Adipose tissue (tissue), 3 donors: ENCODE results near the gene LRRK1. TPM values are rescaled to one million over a fixed set of nuclear protein-coding genes. Genes with fewer than 3 reads are reported as not detected.

Source experiments
- H3K27ac ChIP-seq: one replicate; pipeline ENCODE4 v1.5.1; 2013; ENCODE audit warnings: low read depth, low read length
- WGBS, 3 donors: extraction: QIAGEN DNeasy Blood & Tissue Kit; methylation state at CpG; one replicate each; pipeline ENCODE4 v1.1.7; 2013; 5-methylcytosine and 5-hydroxymethylcytosine counted together
- polyA plus RNA-seq, 3 donors: library from polyadenylated mRNA; stranded (reverse); fragments of 200-250 nt; gene quantifications; one replicate each; pipeline ENCODE4 v1.2.3, GENCODE V29; 2013
- donor health status: healthy with polysubstance abuse.
- donor health status: Bipolar disorder and iron deficiency.
- donor health status: healthy.

The LRRK1 gene
- polyA plus RNA-seq, 3 donors: 5.2 to 11.5 (median 5.9) TPM

DNA sequence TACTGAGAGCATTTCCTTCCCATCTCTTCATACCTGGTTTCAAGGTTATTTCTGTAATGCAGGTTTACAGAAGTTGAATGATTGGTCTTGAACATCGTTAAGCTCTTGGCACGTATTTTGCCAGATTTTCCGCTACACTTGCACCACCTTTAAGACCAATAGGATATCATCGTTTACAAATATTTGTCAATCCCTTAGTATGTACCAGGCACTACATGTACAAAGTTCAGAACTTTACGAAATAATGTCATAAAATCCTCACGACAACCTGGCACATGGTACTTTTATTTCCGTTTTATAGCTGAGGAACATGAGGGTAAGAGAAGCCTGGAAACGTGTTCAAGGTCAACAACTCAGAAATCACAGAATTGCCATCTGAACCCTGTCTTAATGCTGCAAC lies 6.3 kb downstream of the LRRK1 start:
- H3K27ac ChIP-seq: no peak overlapping the region
- WGBS, 3 donors: 90 to 94% (median 91%) methylated on average over 8 of the region's 8 CpGs

GRCh38 chr15:100926258-100926657 lies 7.1 kb downstream of the LRRK1 start:
- no peak overlapping the region for H3K27ac ChIP-seq
- 86 to 95% (median 91%) methylated on average over 11 of the region's 11 CpGs for WGBS, 3 donors

- H3K27ac ChIP-seq: no peak overlapping the region
- WGBS, 3 donors: 86 to 96% (median 94%) methylated on average over 11 of the region's 11 CpGs
These were observed 8.0 kb downstream of the LRRK1 start for GRCh38 chr15:100926971-100927756.

DNA sequence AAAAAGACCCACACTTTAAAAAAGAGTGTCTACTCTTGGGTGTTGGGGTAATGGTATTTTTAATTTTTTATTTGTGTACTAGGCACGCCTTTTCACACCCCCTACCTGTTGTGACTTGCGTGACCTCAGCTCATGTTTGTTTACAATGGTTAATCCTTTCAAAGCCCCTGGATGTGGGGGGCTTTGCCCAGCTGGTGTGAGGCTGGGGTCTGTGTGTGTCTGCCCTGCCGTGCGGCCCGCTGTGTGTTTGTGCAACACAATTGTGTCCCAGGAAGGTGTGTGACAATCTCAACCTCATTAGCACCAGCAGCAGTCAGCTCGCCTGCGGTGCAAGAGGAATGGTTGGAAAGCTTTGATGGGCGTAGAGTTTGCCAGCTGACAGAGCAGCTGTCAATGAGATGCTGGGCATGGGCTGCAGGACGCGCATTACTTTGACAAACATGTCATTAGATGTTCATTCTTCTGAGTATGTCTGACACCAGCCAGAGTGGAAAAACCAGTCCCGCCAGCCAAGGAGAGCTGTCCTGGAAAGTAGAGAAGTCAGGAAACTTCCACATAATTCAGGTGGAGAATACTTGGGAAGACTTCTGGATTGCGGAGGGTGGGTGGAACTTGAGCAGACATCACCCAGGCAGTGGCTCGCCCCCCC lies 9.6 kb downstream of the LRRK1 start:
- WGBS, 3 donors: 76 to 94% (median 92%) methylated on average over 13 of the region's 13 CpGs
- no peak overlapping the region for H3K27ac ChIP-seq

GRCh38 chr15:100929641-100930042 lies 10.5 kb downstream of the LRRK1 start:
- 49 to 66% (median 54%) methylated on average over 6 of the region's 6 CpGs for WGBS, 3 donors

GRCh38 chr15:100930306-100930848 lies 11.2 kb downstream of the LRRK1 start:
- H3K27ac ChIP-seq: no peak overlapping the region

More at GRCh38 chr15:100929641-100930042, 10.5 kb downstream of the LRRK1 start:
- no peak overlapping the region for H3K27ac ChIP-seq

DNA sequence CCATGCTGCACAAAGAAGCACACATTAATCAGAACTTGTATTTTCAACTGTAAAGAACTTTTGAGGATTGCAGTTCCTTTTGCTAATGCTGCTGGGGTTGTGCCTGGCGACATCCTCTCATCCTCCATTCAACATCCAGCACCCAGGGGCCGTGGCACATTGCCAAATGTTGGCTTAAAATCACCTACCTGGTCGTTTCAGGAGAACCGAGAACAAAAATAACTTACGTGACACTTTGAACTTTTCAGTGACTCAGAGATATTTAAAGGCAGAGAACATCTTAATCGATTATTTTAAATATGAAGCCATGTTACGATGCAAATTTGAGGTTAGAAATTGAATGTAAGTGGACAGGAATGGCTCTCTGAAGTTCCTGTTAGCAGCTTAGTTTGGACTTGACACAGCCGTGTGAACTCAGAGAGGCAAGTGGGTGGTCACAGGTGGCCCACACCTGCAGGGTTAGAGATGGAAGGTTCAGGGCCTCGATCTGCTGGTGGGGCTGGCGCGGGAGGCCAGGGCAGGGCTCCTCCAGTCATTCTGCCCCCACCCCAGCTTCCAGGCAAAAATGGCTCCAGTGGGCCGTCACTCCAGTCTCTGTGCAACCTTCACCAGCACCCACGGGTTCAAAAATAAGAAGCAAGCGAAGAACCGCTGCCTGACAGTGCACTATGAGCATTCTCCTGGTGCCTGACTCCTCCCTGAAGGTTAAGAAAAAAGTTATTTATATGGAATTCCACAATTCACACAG lies 12.2 kb downstream of the LRRK1 start:
- no peak overlapping the region for H3K27ac ChIP-seq
- 88 to 90% (median 89%) methylated on average over 15 of the region's 15 CpGs for WGBS, 3 donors

More at GRCh38 chr15:100930306-100930848, 11.2 kb downstream of the LRRK1 start:
- WGBS, 3 donors: 96 to 98% (median 96%) methylated on average over 4 of the region's 4 CpGs

DNA sequence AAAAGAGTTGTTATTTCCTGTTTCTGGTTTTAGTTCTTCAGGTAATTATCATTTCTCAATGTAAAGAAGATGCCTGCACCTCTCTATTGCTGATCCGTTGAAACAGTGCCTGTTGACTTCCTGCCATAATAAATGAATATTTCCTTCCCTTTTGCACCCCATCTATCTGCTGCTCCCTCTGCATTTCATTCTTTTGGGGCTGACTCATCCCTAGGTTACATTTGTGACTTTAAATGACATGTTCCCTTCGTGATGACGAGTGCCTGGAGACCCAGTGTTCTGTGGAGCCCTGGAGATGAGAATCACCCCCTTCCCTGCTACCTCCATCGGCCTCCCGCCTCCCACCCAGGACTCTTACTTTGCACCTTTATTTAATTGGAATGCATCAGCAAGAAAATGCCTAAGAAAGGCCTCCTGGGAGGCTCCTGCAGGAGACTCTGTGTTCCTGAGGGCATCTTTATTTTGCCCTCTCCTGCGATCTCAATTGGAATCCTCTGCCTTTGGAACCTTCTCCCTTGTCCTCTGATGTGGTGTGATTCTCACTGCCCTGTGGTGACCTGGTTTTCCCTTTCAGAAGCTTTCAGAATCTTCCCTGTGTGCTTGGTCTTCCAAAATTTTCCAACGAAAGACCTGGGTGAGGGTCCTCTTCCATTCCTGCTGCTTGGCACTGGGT lies 13.7 kb downstream of the LRRK1 start:
- 62 to 84% (median 70%) methylated on average over 7 of the region's 7 CpGs for WGBS, 3 donors
- H3K27ac ChIP-seq: no peak overlapping the region

GRCh38 chr15:100934166-100934565 lies 15.0 kb downstream of the LRRK1 start:
- H3K27ac ChIP-seq: no peak overlapping the region

GRCh38 chr15:100934726-100935125 lies 15.6 kb downstream of the LRRK1 start:
- H3K27ac ChIP-seq: no peak overlapping the region

- 73 to 88% (median 74%) methylated on average over 4 of the region's 4 CpGs for WGBS, 3 donors
- no peak overlapping the region for H3K27ac ChIP-seq
These were observed 18.0 kb downstream of the LRRK1 start for GRCh38 chr15:100937171-100937570.

GRCh38 chr15:100939791-100940190 lies 20.6 kb downstream of the LRRK1 start:
- no peak overlapping the region for H3K27ac ChIP-seq
- WGBS, 3 donors: 49 to 85% (median 55%) methylated on average over 4 of the region's 4 CpGs

DNA sequence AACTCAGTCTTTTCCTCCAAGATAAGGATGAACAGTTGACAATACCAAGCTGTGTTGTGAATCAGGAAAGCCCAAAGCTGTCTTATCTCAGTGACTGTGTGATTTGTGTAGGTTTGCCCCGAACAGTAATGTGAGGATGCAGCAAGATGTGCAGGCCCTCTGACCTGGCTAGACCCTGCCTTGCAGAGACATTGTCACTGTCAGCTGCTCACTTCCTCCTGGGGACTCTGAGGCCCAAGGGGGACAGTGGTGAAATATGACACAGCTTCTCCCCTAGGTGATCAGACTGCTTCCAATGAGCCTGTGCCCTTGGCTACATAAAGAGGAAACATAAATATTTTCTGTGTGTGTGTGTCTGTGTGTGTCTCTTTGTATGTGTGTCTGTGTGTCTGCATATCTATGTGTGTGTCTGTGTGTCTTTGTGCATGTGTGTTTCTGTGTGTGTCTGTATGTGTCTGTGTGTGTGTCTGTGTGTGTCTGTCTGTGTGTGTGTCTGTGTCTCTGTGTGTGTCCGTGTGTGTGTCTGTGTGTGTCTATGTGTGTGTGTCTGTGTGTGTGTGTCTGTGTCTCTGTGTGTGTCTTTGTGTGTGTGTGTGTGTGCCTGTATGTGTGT lies 21.7 kb downstream of the LRRK1 start:
- WGBS, 3 donors: 74 to 82% (median 78%) methylated on average over 2 of the region's 2 CpGs
- no peak overlapping the region for H3K27ac ChIP-seq

DNA sequence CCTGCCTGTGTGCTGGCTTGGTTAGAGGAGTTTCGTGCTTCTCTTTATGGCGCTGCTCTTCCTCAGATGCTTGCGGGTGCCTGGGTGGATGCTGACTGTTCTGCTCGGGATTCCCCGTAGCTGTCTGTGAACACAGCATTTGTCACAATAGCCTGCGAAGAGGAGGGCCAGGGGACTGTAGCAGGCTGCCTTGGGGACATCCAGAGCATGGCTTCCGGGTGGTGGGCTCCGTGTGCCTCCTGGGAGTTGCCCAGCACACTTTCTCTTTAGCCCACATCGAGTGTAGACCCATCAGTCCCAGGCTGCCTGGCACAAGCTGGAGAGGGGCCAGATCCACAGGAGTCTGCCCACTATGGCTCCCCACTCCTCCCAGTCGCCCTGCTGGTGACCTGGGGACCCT lies 22.4 kb downstream of the LRRK1 start:
- no peak overlapping the region for H3K27ac ChIP-seq
- WGBS, 3 donors: 77 to 81% (median 80%) methylated on average over 10 of the region's 10 CpGs

- WGBS, 3 donors: 91 to 93% (median 92%) methylated on average over 10 of the region's 10 CpGs
- H3K27ac ChIP-seq: no peak overlapping the region
These were observed 23.7 kb downstream of the LRRK1 start for GRCh38 chr15:100942656-100943425.

DNA sequence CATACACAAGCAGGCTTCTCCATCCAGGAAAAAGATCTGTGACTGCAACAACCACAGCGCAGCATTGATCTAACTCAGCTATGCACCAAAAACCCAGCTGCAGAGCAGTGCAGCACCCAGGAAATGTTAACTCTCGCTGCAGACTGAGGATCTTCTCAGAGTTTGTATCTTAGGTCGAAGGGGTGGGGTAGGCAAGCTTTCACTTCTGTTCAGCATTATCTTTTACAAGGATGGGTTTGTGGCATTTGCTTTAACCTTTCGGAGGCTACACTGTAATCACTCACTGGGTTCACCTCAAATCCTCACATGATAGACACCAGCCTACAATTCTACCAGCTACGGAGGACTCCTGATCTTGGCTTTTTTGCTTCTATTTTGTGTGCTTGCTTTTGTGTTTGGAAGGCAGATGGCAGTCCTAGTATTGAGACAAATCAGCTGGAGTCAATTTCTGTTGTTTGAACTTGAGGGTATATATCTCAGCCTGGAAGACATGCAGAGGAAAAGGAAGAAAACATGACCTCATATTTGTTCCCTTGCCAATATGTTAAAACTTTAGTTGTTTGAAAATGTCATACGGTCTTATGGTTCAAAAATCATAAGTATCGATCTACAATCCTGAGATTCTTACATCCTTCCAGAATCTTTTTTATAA lies 25.2 kb downstream of the LRRK1 start:
- H3K27ac ChIP-seq: no peak overlapping the region
- 63 to 78% (median 74%) methylated on average over 7 of the region's 7 CpGs for WGBS, 3 donors

- no peak overlapping the region for H3K27ac ChIP-seq
- WGBS, 3 donors: 86 to 90% (median 87%) methylated on average over 6 of the region's 6 CpGs
These were observed 25.8 kb downstream of the LRRK1 start for GRCh38 chr15:100944986-100945385.
